GM18511 (cell line): ENCODE results near the gene PADI2.
"Not testable (repeated sequence)": the region's sequence is repeated elsewhere in the genome, so short reads cannot be mapped to it uniquely, and the experiment has no call there.

ENCODE experiments used
- ATAC-seq: cut with Tn5 transposase; IDR thresholded peaks from one replicate; pipeline ENCODE4 v1.9.1; 2021; ENCODE audit warnings: mild to moderate bottlenecking, moderate library complexity; ENCODE audit not compliant: unreplicated experiment

Gene PADI2

DNA sequence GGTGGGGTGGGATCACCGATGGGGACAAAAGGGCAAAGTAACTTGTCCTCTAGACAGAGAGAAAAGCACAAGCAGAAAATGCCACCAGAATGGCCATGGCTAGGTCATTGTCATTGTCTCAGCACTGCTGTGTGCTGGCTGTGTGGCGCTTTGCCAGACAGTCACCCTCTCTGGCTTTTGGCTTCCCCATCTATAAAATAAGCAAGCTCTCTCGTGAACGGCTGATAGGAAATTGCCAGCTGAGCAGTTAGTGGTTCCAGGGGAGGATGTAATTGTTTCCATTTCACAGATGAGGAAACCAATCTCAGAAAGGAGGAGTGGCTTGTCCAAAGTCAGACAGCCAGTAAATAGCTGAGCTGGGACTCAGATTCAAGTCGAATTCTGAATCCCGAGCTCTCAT lies 32.5 kb downstream of the PADI2 start:
- ATAC-seq = no peak

DNA sequence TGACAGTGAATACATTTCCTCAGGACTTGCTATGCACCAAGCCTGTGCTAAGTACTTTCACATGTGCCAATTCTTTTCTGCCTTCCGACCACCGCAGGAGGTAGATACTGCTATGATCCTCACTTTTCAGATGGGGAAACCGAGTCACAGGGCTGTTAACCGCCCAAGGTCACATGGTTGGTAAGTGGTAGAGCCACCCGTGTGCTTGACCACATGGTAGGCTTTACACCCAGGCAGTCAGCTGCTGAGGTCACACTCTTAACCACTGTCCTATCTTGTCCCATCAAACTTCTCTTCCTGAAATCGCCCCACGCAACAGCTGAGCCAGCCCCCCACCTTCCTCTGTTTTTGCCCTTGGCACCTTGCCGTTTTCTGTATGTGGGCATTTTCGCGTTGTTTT lies 34.5 kb downstream of the PADI2 start:
- ATAC-seq = no peak

DNA sequence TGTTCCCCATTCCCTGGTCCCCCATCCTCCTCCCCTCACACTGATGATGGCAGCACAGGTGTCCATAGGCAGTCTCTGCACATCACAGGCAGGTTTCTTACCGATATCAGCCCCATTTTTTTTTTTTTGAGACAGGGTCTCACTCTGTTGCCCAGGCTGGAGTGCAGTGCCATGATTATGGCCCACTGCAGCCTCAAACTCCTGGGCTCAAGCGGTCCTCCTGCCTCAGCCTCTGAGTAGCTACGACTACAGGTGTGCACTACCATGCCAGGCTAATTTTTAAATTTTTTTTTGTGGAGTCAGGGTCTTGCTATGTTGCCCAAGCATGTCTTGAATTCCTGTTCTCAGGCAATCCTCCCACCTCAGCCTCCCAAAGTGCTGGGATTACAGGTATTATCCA lies 36.5 kb downstream of the PADI2 start:
- no peak for ATAC-seq

DNA sequence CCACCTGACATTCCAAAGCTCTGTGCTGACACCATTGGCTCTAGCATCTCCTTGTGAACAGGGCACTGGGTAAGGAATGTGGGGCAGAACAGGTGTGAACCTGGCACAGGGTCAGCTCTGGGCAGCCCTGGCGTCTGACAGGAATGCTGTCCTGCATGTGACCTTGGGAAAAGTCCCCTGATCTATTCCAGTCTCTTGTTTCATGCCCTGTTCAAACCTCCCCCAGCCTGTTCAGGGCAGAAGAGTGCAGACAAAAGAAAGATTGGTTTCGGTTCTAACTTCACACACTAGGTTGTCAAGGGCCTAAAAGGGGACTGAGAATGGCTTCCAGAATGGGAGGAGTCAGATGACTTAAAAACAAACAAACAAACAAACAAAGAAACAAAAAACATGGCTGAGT lies 37.8 kb downstream of the PADI2 start:
- no peak for ATAC-seq

DNA sequence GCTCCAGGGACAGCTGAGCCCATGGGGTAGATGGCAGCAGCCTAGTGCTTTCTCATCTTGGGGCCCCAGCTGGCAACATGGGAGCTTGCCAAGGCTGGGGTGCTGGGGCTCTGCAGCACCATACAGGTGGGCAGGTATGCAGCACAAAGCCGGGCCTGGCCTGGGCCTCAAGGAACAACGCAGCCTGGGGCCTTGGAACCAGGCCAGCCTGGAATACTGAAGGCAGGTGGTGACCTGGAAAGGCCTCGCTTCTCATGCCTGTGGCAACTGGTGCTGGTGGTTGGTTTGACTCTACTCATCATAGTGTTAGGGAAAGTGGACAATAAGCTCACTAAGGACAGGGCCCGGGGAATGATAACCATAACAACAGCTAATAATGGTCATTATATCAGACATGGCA lies 38.4 kb downstream of the PADI2 start:
- ATAC-seq = no peak

DNA sequence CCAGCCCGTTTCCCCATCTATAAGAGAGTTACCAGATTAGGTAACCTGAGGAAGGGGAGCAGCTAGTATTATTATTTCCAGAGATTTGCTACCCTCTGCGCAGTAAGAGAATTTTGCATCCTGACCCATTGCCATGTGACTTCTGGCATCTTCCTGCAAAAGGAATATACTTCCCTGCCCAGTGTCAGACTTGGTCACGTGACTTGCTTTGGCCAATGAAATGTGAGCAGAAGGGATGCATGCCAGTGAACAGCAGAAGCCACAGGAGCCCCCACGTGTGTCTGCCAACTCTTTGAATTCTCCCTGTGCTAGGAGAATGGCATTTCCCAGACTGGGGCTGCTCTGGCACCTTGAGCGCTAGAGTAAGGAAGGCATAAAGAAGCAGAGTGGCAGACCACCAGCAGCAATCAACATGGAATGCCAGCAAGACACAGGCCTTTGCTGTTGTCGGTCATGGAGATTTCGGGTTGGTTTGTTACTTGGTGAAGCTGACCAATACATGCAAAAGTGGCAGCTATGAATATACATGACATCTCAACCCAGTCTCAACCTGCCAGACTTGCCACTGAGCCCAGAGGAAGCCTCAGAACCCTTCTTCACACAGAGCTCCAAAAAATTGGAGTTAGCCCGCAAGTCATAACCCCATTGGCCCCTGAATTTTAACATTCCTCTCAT lies 39.0 kb downstream of the PADI2 start:
- no peak for ATAC-seq

DNA sequence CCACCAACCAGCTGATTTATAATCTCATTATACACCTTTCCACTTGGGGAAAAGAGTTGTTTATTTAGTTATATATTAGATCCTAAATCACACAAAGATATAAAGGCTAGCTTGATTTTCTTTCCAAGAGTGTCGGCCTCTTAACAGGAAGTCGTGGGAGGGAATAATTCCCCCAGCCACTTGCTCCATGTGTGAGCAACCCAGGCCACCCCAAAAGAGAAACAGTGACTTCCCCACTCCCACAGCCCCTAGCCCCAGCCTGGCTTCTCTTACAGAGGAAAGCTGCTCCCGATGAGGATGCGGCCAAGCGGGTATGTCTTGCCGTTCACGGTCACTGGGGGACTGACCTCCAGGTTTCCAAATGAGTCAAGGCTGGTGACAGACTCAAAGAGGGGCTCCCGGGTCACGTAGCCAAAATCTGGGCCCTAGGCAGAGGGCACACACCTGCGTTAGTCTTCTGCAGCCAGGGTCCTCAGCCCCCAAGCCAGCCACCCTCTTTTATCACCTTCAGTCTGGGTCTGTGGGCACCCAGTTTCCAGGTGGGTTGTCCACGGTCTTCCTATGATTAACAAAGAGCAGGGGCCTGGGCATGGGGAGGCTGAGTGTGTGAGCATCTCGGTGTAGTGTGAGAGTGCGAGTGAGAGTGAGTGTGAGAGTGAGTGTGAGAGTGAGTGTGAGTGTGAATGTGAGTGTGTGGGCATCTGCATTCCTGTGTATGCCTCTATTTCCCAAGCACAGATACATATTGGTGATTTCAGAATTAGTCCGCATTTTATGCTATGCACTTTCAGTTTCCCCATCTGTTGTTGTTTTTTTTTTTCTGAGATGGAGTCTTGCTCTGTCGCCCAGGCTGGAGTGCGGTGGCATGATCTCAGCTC lies 40.0 kb downstream of the PADI2 start:
- no peak for ATAC-seq

DNA sequence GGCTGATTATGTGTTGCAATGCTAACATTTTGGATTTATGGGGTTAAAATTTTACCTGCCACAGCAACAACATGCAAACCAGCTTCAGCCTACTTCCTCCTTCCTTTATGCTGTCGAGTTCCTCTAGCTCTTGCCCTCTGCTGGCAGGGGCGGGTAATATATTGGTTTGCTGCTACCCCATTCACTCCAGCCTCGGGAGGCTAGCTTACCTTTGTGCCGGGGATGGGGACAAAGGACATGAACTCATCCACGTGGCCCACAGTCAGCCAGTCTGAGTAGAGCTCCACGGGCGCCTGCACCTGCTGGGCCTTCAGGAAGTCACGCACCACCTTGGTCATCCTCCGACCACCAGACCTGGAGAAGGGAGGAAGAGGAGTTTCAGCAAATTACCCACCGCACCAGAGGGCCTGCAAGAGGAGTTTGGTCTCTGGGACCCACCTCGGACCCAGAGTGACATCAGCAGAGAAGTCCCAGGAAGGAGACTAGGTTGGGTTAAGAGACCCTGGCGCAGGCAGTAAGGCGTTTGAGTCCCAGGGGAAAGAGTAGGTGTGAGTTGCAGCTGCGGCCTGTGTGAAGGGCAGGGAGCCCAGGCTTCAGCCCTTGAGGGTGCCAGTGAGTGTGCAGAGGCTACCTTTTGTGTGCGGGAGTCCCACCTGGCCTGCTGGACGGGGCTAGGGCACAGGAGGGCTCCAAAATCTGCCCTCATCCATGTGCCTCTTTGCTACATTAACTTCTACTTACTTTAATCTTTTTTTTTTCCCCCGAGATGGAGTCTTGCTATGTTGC lies 43.6 kb downstream of the PADI2 start:
- ATAC-seq = no peak

DNA sequence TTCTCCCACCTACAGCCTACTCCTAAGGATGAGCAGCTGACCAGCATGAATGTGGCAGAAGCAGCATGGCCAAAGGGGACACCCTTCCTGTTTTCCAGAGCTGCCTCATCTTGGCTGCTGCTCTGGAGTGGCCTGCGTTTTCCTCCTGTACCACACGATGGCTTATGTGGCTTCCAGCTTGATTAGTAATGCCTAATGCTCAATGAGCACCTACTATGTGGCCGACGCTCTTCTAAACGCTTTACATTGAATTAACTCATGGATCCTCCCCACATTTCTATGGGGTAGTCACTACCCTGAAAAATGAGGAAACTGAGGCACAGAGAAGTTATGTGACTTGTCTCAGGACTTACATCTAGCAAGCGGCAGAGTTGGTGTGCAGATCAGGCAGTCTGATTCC lies 47.5 kb downstream of the PADI2 start:
- ATAC-seq = no peak

DNA sequence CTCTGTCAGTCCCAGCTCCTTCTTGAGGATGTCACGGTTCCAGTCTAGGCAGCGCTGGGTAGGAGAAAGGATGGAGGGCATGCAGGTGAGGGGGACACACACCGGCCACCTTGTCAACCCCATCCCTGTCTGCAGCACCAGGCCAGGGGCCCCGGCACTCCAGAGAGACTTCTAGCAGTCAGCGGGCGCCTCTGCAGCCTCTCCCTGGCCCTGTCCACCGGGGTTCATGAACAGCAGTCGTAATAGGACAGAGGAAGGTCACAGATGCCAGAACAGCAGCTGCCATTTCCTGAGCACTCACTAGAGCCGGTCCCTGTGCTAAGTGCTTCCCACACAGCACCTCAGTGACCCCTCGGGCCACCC lies 49.1 kb downstream of the PADI2 start:
- no peak for ATAC-seq

DNA sequence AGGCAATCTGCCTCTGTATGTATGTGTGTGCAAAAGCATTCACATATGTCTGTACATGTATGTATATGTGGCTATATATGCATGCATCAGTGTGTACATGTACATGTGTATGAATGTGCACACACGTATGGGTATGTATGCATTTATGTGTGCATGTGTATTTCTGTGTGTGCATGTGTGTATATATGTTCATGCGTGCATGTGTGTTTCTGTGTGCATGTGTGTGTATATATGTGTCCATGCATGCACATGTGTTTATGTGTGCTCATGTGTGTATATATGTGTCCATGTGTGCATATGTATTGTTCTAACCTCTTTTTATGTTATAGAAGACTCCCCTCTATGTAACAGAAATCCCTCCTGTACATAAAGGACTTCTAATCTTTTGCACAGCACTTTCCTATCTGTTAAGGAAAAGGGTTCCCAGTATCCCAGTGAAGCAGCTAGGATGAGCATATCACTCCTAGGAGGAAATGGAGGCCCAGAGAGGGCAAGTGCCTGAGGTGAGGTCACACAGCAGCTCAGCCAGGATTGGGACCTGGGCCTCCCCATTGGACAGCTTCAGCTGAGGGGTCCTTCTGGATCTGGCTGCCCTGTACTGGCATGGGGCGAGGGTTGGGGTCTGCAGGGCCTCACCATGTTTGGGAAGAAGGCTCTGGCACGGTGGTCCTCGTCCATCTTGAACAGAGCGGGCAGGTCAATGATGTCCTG lies 49.6 kb downstream of the PADI2 start:
- ATAC-seq = no peak

DNA sequence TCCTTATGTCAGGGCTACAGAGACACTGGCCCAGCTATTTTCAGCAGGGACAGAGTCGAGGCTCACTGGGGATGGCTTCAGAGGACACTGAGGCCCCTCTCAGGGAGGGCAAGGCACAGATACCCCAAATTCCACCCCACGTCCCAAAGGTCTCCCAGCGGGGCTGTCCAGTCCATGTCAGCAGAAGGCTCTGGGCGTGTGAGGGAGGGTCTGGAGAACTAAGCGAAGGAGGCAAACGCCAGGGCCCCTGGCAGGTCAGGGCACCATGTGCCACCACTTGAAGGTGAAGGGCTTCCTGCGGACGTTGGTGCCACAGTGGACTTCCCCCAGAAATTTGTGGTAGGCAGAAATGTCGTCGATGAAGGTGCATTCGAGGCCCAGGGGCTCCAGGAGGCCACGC lies 50.5 kb downstream of the PADI2 start:
- no peak for ATAC-seq

DNA sequence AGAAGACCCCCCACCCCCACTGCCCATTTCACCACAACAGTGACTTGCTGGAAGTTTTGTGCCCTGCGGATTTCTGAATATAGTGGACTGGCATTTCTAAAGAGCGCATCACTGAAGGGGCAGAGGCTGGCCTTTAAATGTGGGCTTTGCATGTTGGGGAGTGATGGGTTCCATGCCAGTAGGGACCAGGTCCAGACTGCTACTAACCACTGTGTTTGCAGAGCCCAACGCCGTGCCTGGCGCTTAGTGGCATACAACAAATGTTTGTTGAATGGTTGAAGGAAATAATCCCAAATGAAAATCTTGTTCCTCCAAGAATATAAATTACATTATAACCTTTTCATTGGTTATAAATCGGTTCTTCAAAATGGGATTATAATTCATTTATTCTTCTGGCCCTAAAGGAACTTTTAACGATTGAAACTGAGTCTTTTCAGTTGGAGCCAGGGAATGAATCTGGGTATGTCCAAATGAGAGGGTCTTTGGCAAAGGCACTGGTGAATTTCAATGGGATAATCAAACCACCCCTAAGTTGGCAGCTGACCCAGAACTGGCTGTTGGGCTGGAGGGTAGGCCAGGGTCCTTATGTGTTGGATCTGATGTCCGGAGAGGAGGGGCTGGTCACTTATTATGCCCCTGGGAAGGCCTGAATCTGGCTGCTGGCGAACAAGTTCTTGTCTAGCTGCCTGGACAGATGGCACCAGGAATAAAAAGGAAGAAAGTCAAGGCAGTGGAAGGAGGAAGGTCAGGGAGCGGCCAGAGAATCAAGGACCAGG lies 51.6 kb downstream of the PADI2 start:
- ATAC-seq = no peak

DNA sequence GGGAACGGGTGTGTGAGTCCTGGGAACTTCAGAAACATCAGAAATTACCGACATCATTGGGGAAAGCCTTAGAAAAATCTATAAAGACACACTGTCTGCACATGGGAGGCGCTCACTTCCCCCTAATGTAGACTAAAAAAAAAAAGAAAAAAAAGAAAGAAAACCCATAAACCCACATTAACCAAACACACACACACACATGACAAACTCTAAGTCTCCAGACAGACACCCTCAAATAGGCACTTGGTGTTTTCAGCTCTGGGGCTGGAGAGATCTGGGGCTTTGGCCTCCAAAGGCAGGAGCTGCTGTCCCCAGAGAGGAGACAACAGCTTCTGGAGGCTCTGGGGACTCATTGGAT lies 52.2 kb downstream of the PADI2 start:
- ATAC-seq = no peak

DNA sequence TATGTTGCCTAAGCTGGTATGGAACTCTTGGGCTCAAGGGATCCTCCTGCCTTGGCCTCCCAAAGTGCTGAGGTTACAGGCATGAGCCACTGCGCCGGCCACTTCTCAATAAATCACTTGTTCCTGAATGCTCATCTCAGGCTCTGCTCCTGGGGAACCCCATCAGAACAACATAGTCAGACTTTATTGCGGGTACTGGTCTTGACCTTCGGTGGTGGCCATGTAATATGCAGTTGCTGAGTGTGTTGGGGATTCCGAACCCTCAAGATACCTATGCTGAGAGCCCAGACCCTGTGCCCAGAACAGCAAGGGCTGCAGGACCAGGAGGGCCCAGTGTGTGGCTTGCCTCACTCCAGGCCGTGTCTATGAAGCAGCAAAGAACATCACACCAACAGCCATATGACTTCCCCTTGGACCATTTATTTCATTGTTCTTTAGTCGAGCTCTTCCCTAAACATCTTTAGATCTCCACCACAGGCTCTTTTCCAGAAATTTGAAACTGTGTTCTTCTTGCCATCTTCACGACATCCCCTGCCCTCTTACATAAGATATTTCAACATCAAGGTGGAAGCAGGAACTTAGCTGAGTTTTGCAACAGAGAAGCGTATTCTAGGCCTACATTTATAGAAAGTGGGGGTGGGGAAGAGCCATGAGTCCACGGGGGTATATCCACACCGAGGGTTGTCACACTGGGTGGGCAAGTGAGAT lies 52.7 kb downstream of the PADI2 start:
- ATAC-seq = no peak

DNA sequence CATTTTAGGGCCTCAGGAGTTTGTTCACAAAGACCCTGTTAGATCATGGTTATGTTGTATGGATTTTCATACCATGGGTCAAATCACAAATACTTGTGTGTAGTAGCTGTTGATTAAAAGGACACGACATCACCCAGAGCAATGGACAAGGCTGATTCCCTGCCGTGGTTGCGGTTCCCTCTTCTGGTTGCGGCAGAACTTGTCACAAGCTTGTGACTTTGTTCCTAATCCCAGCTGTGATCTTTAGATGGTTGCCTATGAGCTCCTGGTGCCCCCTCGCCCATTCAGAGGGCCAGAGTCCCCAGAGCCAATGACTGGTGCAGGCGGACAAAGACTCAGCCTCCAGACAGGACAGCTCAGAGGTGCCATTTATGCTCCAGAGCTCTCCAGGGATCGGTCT lies 53.6 kb downstream of the PADI2 start:
- ATAC-seq = no peak

DNA sequence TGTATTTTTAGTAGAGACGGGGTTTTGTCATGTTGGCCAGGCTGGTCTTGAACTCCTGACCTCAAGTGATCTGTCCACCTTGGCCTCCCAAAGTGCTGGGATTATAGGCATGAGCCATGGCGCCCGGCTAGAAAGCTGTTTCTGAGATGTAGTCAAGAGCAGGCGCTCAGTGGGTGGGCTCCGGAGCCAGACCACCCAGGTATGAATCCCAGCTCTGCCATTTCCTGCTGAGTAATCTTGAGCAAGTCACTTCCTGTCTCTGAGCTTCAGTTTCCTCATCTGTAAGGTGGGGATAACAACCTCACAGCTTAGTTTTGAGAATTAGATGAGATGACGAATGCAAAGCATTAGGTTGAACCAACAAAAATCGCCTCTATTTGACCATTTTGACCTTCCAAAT lies 56.5 kb downstream of the PADI2 start:
- ATAC-seq = not testable (repeated sequence)

DNA sequence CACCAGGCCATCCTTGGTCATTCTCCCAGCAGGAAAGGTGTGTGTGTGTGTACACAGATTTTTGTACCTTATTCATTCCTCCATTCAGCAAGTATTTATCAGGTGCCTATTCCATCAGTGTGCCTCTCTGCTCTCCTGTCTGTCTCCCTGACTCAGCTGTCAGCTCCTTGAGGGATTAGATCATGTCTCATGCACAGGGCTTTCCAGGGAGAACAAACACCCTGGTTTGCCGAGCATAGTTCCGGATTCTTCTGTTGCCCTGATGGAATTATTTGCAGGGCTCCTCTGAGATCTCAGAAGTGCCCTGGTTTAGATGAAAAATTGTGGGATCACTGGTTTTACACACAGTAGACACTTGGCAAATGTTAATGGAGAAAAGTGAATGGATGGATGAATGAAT lies 57.4 kb downstream of the PADI2 start:
- ATAC-seq = no peak

DNA sequence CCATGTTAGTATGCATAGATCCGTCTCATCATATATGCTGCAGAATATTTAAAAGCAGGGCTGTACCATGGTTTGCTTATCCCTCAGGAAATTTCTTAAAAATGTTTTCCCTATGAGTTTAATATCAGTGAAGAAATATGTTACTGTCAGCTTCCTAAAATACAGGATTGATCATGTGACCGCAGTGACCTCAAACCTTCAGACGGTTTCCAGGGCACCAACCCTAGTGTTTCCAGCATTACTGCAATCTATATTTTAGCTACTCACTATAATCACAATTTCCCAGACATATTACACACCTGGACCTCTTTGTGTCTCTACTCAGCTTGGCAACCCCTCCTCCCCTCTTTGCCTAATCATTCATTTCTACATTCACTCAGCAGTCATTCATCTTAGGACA lies 57.8 kb downstream of the PADI2 start:
- ATAC-seq = no peak

DNA sequence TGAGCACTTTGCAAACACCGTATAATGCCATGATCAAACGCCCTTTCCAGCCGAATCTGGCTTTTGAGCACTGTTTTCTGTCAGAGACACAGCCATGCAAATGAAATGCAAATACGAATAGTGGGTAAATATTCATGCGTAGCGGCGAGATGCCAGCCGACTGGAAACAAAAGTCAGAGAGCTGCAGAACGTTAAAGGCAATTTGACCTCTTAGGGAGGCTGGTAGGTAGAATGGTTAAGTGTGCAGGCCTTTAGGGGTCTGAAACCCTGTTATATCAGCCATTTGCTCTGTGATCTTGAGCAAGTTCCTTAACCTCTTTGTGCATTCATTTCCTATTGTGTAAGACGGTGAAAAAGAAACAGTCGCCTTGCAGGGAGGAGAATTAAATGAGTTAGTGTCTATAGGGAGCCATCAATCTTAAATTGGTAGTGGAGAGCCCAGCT lies 58.9 kb downstream of the PADI2 start:
- no peak for ATAC-seq
